AG04450 (cell line): Measurements from ENCODE around the gene SNX9. TPM values are rescaled to one million over a fixed set of nuclear protein-coding genes. Genes with fewer than 3 reads are reported as not detected.
A peak's percentile ranks its signal among the peaks of the same experiment; 100 is the strongest.

ENCODE experiments used
- CTCF ChIA-PET: fragments of 300-600, 350-600 bp; formaldehyde crosslinking; extraction: SDS; loops from one replicate; lab custom pipeline; 2022; ENCODE audit warnings: antibody characterized with exemption, inconsistent platforms; lab: Charles Lee
- POLR2A ChIA-PET: fragments of 350-600 bp; formaldehyde crosslinking; extraction: SDS; loops from one replicate; lab custom pipeline; 2021; ENCODE audit warnings: antibody characterized with exemption, inconsistent platforms; lab: Yijun Ruan, JAX
- DNase-seq: peaks from one replicate; pipeline ENCODE4 v3.0.0-alpha.2; 2011; ENCODE audit warnings: low read depth, low spot score
- H3K27ac ChIP-seq: one replicate; pipeline ENCODE4 v1.5.1; 2012; ENCODE audit warnings: low read depth, low read length, control low read depth
- H3K27me3 ChIP-seq: one replicate; pipeline ENCODE4 v1.6.0; 2012; ENCODE audit warnings: low read length; ENCODE audit not compliant: control insufficient read depth, insufficient read depth
- H3K4me3 ChIP-seq: 2 replicates; pipeline ENCODE4 v1.5.1; 2011; ENCODE audit warnings: mild to moderate bottlenecking, low read depth, low read length, control low read depth
- H3K9me3 ChIP-seq: 2 replicates; pipeline ENCODE4 v1.5.1; 2012; ENCODE audit warnings: low read length; ENCODE audit not compliant: control insufficient read depth, insufficient read depth
- CTCF ChIP-seq: IDR thresholded peaks from 2 replicates; pipeline ENCODE4 v1.5.1; 2011; ENCODE audit warnings: low read depth, low read length, control low read depth, inconsistent platforms
- polyA plus RNA-seq: library from polyadenylated mRNA; depleted of rRNA; stranded (reverse); fragments of >200 nt; gene quantifications from 2 replicates; pipeline ENCODE4 v1.2.3, GENCODE V29; 2011

SNX9 gene
- polyA plus RNA-seq, 1 experiment: 58.7 TPM

- TF ChIP-seq CTCF: no peak
- CTCF ChIA-PET: interaction anchor here (0.6 to 3.0 kb wide), 5 partner anchors 12 to 888 kb away, joined by 4 to 26 read pairs (median 5); no protein-coding TSS in a partner anchor
- Histone ChIP-seq H3K9me3 (no peaks in the 10 kb centered on the region), H3K27ac (no peak overlapping the region), H3K4me3 (no peak overlapping the region), H3K27me3 (no peaks in the 10 kb centered on the region)
- POLR2A ChIA-PET: interaction anchor here (0.5 kb wide), 1 partner anchor 50 kb away, joined by 3 read pairs; no protein-coding TSS in a partner anchor
- no peak for DNase-seq
Measured at GRCh38 chr6:157885876-157886275, 62.8 kb downstream of the SNX9 start.

- TF ChIP-seq CTCF: no peak
- Histone ChIP-seq H3K4me3 (no peak overlapping the region), H3K27me3 (no peaks in the 10 kb centered on the region), H3K27ac (no peak overlapping the region), H3K9me3 (no peaks in the 10 kb centered on the region)
- ChIA-PET POLR2A (no interaction called here), CTCF (interaction anchor here (0.5 to 2.7 kb wide), 2 partner anchors 14 to 219 kb away, joined by 4 to 15 read pairs; no protein-coding TSS in a partner anchor)
- no peak for DNase-seq
Measured at GRCh38 chr6:157887892-157888291, 64.8 kb downstream of the SNX9 start.

GRCh38 chr6:157891544-157892362 lies 68.7 kb downstream of the SNX9 start:
- Histone ChIP-seq H3K4me3 (no peak overlapping the region), H3K27ac (no peak overlapping the region), H3K9me3 (no peaks in the 10 kb centered on the region), H3K27me3 (no peaks in the 10 kb centered on the region)
- DNase-seq: no peak
- no peak for TF ChIP-seq CTCF
- ChIA-PET CTCF (interaction anchor here (4.7 kb wide), 1 partner anchor 135 kb away, joined by 20 read pairs; no protein-coding TSS in a partner anchor), POLR2A (no interaction called here)

GRCh38 chr6:157892363-157892877 lies 69.4 kb downstream of the SNX9 start:
- no peak for DNase-seq
- Histone ChIP-seq H3K27me3 (no peaks in the 10 kb centered on the region), H3K27ac (no peak overlapping the region), H3K9me3 (no peaks in the 10 kb centered on the region), H3K4me3 (no peak overlapping the region)
- ChIA-PET CTCF (interaction anchor here (1.2 to 4.7 kb wide), 2 partner anchors 19 to 136 kb away, joined by 5 to 20 read pairs; no protein-coding TSS in a partner anchor), POLR2A (no interaction called here)
- TF ChIP-seq CTCF: no peak

- no peaks in the 10 kb centered on the region for H3K27me3 ChIP-seq
- ChIA-PET POLR2A (no interaction called here), CTCF (interaction anchor here (0.6 to 4.7 kb wide), 3 partner anchors 16 to 137 kb away, joined by 5 to 20 read pairs (median 5); no protein-coding TSS in a partner anchor)
- H3K27ac ChIP-seq: peak overlapping the region; percentile 11
- no peak for TF ChIP-seq CTCF
- no peak for DNase-seq
- H3K9me3 ChIP-seq: no peaks in the 10 kb centered on the region
- H3K4me3 ChIP-seq: no peak overlapping the region
Measured at GRCh38 chr6:157893238-157893637, 70.2 kb downstream of the SNX9 start.
